PC-3 (cell line): ENCODE measurements around the gene PCDH15.

ENCODE experiments used
- EZH2 ChIP-seq: fragments of 300-600 bp; sonication (generic); IDR thresholded peaks from one replicate; pipeline ENCODE4 v1.6.1; 2017; ENCODE audit warnings: antibody characterized with exemption, mild to moderate bottlenecking, low read length; ENCODE audit not compliant: unreplicated experiment
- EZH2phosphoT487 ChIP-seq: fragments of 300-600 bp; sonication (generic); IDR thresholded peaks from 2 replicates; pipeline ENCODE4 v1.6.1; 2018; ENCODE audit warnings: mild to moderate bottlenecking, antibody characterized with exemption, low read length, borderline replicate concordance
- TF ChIP-seq, protein P1 (sequence below): fragments of 300-600 bp; sonication (generic); conservative IDR thresholded peaks from 2 replicates; pipeline ENCODE4 v1.5.1; 2017; ENCODE audit warnings: antibody characterized with exemption, low read depth, mild to moderate bottlenecking, low read length

DNA sequence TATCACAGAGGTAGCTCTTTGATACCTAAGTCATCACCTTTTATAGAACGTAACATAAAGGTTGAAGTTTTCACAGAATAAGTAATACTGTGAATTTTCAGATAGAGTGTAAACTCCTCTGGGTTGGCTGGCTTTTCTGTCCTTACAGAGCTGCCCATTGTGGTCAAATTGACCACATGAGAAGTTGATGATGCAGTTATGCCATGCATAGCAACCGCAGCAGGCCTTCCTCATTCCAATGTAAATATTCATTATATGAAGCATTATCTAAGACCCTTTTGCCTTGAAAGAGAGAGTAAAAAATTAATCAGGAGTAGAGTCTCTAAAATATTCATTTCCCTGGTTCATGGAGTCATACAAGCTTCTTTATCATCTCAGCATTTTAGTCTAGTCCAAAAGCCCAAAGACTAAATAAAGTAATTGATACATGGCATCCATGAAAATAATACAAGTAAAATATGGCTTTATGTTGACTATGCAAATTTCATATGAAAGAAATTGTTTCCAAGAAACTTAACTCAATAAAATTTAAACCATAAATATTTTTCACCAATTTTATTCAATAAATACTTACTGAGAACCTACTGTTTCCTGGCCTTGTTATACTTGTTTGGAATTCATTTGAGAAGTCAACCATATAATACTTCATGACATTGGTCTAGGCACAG, 516.4 kb downstream of the PCDH15 start:
- TF ChIP-seq, protein P1, sequence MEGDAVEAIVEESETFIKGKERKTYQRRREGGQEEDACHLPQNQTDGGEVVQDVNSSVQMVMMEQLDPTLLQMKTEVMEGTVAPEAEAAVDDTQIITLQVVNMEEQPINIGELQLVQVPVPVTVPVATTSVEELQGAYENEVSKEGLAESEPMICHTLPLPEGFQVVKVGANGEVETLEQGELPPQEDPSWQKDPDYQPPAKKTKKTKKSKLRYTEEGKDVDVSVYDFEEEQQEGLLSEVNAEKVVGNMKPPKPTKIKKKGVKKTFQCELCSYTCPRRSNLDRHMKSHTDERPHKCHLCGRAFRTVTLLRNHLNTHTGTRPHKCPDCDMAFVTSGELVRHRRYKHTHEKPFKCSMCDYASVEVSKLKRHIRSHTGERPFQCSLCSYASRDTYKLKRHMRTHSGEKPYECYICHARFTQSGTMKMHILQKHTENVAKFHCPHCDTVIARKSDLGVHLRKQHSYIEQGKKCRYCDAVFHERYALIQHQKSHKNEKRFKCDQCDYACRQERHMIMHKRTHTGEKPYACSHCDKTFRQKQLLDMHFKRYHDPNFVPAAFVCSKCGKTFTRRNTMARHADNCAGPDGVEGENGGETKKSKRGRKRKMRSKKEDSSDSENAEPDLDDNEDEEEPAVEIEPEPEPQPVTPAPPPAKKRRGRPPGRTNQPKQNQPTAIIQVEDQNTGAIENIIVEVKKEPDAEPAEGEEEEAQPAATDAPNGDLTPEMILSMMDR = no peak
- no peak for TF ChIP-seq EZH2
- TF ChIP-seq EZH2phosphoT487 = no peak
